OCI-LY7 (cell line): ENCODE data around the gene PYM1. TPM values are rescaled to one million over a fixed set of nuclear protein-coding genes. Genes with fewer than 3 reads are reported as not detected.
"Not testable (repeated sequence)": the region's sequence is repeated elsewhere in the genome, so short reads cannot be mapped to it uniquely, and the experiment has no call there.

Experiments
- BruUV-seq: library from RNA; stranded (reverse); fragments of 400-500 nt; replicated peaks from 2 replicates; lab custom pipeline; 2021; lab: Mats Ljungman, UMichigan
- CTCF ChIA-PET: fragments of 300-600 bp; sonication (Branson Sonifier 250); formaldehyde crosslinking; loops from one replicate; lab custom pipeline; 2022; ENCODE audit warnings: antibody characterized with exemption; ENCODE audit not compliant: unreplicated experiment; lab: Charles Lee
- POLR2A ChIA-PET: fragments of 300-600 bp; sonication (Branson Sonifier 250); formaldehyde crosslinking; loops from one replicate; lab custom pipeline; 2022; ENCODE audit warnings: antibody characterized with exemption; lab: Charles Lee
- DNase-seq: peaks from one replicate; pipeline ENCODE4 v3.0.0-alpha.2; 2015; ENCODE audit warnings: low spot score
- H2AFZ ChIP-seq: fragments of 200-600 bp; sonication (generic), shearing (Covaris generic); 2 replicates; pipeline ENCODE4 v1.6.1; 2014; ENCODE audit warnings: mild to moderate bottlenecking, antibody characterized with exemption, low read length, moderate library complexity
- H3K27ac ChIP-seq: fragments of 200-600 bp; sonication (generic); 2 replicates; pipeline ENCODE4 v1.5.1; 2014; ENCODE audit warnings: mixed run types, low read depth, mild to moderate bottlenecking, moderate library complexity, low read length, inconsistent platforms; ENCODE audit not compliant: poor library complexity, severe bottlenecking
- H3K36me3 ChIP-seq: fragments of 200-600 bp; sonication (generic); 2 replicates; pipeline ENCODE4 v1.6.1; 2014; ENCODE audit warnings: mild to moderate bottlenecking, antibody characterized with exemption, low read length, moderate library complexity, mixed read lengths; ENCODE audit not compliant: insufficient read depth
- H3K4me1 ChIP-seq: fragments of 200-600 bp; sonication (generic); 2 replicates; pipeline ENCODE4 v1.5.1; 2014; ENCODE audit warnings: mild to moderate bottlenecking, low read length; ENCODE audit not compliant: insufficient read depth, poor library complexity, severe bottlenecking
- H3K4me2 ChIP-seq: fragments of 200-600 bp; sonication (generic); 2 replicates; pipeline ENCODE4 v1.6.1; 2014; ENCODE audit warnings: mild to moderate bottlenecking, low read length
- H3K4me3 ChIP-seq: fragments of 200-600 bp; sonication (generic); 2 replicates; pipeline ENCODE4 v1.5.1; 2014; ENCODE audit warnings: mild to moderate bottlenecking, low read depth, low read length; ENCODE audit not compliant: poor library complexity, severe bottlenecking
- H3K79me2 ChIP-seq: fragments of 200-600 bp; sonication (generic); 2 replicates; pipeline ENCODE4 v1.6.1; 2016; ENCODE audit warnings: low read depth, mild to moderate bottlenecking, low read length, moderate library complexity, mixed read lengths; ENCODE audit not compliant: insufficient read depth
- H3K9me2 ChIP-seq: fragments of 200-600 bp; sonication (generic); 2 replicates; pipeline ENCODE4 v1.6.1; 2016; ENCODE audit warnings: mild to moderate bottlenecking, low read length, mixed read lengths; ENCODE audit not compliant: insufficient read depth
- H3K9me3 ChIP-seq: fragments of 200-600 bp; sonication (generic); 2 replicates; pipeline ENCODE4 v1.6.1; 2014; ENCODE audit warnings: mild to moderate bottlenecking, mixed run types, low read length, mixed read lengths
- H4K20me1 ChIP-seq: fragments of 200-600 bp; sonication (generic); 2 replicates; pipeline ENCODE4 v1.6.1; 2014; ENCODE audit warnings: mild to moderate bottlenecking, antibody characterized with exemption, low read length, moderate library complexity, mixed read lengths; ENCODE audit not compliant: insufficient read depth
- EZH2phosphoT487 ChIP-seq: fragments of 200-600 bp; sonication (generic); IDR thresholded peaks from 2 replicates; pipeline ENCODE4 v1.6.1; 2018; ENCODE audit warnings: low read depth, borderline replicate concordance, mild to moderate bottlenecking, mixed run types, antibody characterized with exemption, low read length, moderate library complexity, mixed read lengths
- intact Hi-C: fragments of 100-400 bp; cut with micrococcal nuclease; formaldehyde crosslinking; loops from one replicate; pipeline ENCODE4 v1.10.0; 2022; ENCODE audit not compliant: unreplicated experiment
- total RNA-seq, 2 experiments: library from RNA; depleted of rRNA in 1 of 2; stranded (reverse); fragments of >200 nt in 1 of 2; shearing (Covaris generic) in 1 of 2; gene quantifications; 2 replicates each; pipeline ENCODE4 v1.2.3, GENCODE V29; 2014 to 2022
- TF ChIP-seq, protein P1 (sequence below): fragments of 200-600 bp; sonication (generic); conservative IDR thresholded peaks from 2 replicates; pipeline ENCODE4 v1.5.1; 2014; ENCODE audit warnings: mild to moderate bottlenecking, antibody characterized with exemption, low read length, moderate library complexity, mixed read lengths

Gene PYM1
- total RNA-seq, 2 experiments from 2014 or later, result 82.7 to 88.5 TPM

DNA sequence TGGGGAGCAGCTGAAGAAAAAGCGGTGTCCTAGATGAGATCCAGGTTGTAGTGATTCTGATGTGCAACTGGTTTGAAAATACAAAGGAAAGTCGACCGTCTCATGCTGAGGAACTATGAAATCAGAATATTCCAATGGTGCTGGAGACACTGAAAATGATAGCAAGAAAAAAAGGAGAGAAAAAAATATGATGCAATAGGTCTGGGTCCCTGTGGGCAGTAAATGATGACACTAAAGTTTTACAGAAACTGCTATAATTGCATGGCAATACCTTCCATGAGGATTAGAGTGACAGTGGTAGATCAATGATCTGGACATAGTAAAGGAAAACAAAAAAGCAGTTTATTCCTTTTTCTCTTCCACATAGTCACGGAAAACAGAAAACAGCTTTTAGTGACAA is 2.3 kb downstream of the PYM1 start:
- Histone ChIP-seq H3K4me1 (peaks cover 57% of the 10 kb centered on the region), H3K4me3 (peak overlapping the region; percentile 82), H3K4me2 (peak overlapping the region; percentile 93), H3K36me3 (peaks cover 53% of the 10 kb centered on the region), H3K9me3 (no peaks in the 10 kb centered on the region), H3K9me2 (no peaks in the 10 kb centered on the region), H3K79me2 (peaks cover 76% of the 10 kb centered on the region), H2AFZ (no peak overlapping the region; the same call in 1 of the 2 replicates), H3K27ac (peak overlapping the region; percentile 99), H4K20me1 (0 out of 2 replicates have a peak, but pooled peaks cover 8% of the 10 kb centered on the region)
- no TSS peak for BruUV-seq
- POLR2A ChIA-PET, result interaction anchor here (0.7 to 5.0 kb wide), 9 partner anchors 8 to 220 kb away, joined by 3 to 49 read pairs (median 6); partner anchors contain the start of genes DNAJC14 and RAB5B
- TF ChIP-seq, protein P1, sequence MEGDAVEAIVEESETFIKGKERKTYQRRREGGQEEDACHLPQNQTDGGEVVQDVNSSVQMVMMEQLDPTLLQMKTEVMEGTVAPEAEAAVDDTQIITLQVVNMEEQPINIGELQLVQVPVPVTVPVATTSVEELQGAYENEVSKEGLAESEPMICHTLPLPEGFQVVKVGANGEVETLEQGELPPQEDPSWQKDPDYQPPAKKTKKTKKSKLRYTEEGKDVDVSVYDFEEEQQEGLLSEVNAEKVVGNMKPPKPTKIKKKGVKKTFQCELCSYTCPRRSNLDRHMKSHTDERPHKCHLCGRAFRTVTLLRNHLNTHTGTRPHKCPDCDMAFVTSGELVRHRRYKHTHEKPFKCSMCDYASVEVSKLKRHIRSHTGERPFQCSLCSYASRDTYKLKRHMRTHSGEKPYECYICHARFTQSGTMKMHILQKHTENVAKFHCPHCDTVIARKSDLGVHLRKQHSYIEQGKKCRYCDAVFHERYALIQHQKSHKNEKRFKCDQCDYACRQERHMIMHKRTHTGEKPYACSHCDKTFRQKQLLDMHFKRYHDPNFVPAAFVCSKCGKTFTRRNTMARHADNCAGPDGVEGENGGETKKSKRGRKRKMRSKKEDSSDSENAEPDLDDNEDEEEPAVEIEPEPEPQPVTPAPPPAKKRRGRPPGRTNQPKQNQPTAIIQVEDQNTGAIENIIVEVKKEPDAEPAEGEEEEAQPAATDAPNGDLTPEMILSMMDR, result no peak
- TF ChIP-seq EZH2phosphoT487, result no peak
- no peak for DNase-seq
- intact Hi-C loops, result loop anchor here (5.0 kb wide), 2 partner anchors 253 to 762 kb away; partner anchors contain the start of gene PTGES3
- CTCF ChIA-PET, result interaction anchor here (1.1 to 1.4 kb wide), 2 partner anchors 9 to 187 kb away, joined by 3 read pairs; no protein-coding TSS in a partner anchor

DNA sequence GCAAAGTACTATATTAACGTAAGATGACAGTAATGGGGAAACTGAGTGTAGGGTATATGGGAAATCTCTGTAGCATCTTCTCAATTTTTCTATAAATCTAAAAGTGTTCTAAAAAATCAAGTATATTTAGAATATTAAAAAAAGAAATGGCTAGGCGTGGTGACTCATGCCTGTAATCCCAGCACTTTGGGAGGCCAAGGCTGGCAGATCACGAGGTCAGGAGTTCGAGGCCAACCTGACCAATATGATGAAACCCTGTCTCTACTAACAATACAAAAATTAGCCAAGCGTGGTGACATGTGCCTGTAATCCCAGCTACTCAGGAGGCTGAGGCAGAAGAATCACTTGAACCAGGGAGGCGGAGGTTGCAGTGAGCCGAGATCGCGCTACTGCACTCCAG is 4.0 kb downstream of the PYM1 start:
- BruUV-seq, DNase-seq, CTCF ChIA-PET, H4K20me1 ChIP-seq, POLR2A ChIA-PET, H2AFZ ChIP-seq, intact Hi-C loops, H3K27ac ChIP-seq, H3K9me2 ChIP-seq, H3K9me3 ChIP-seq, H3K4me3 ChIP-seq: not testable (repeated sequence)
- Histone ChIP-seq H3K79me2 (peaks cover 93% of the 10 kb centered on the region), H3K36me3 (peaks cover 70% of the 10 kb centered on the region), H3K4me2 (0 out of 2 replicates have a peak overlapping the region, but pooled peaks have one; percentile 18), H3K4me1 (peaks cover 43% of the 10 kb centered on the region)

DNA sequence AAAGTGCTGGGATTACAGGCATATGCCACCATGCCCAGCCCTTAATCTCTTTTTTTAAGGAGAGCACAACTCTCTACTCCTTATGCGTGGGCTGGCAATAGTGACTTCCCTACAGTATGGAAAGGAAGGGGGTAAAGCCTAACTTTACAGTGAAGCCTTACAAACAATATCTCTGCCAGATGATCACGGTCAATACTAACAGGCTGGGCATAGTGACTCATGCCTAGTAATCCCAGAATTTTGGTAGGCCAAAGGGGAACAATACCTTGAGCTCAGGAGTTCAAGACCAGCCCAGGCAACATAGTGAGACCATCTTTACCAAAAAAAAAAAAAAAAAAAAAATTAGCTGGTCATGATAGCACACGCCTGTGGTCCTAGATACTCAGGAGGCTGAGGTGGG is 5.6 kb downstream of the PYM1 start:
- Histone ChIP-seq H3K4me1 (peaks cover 40% of the 10 kb centered on the region), H3K9me2 (no peaks in the 10 kb centered on the region), H3K36me3 (peaks cover 80% of the 10 kb centered on the region), H3K4me2 (peak overlapping the region; percentile 22; the same call in 1 of the 2 replicates), H3K79me2 (peaks cover 98% of the 10 kb centered on the region), H4K20me1 (0 out of 2 replicates have a peak, but pooled peaks cover 8% of the 10 kb centered on the region), H2AFZ (no peak overlapping the region), H3K27ac (no peak overlapping the region), H3K4me3 (no peak overlapping the region), H3K9me3 (no peaks in the 10 kb centered on the region)
- POLR2A ChIA-PET, result interaction anchor here (0.6 to 1.3 kb wide), 5 partner anchors 105 to 707 kb away, joined by 3 to 4 read pairs (median 3); partner anchors contain the start of genes ORMDL2 and SARNP
- DNase-seq, result no peak
- intact Hi-C loops, result no loop called here
- no TSS peak for BruUV-seq
- TF ChIP-seq EZH2phosphoT487, result no peak
- TF ChIP-seq, protein P1, result no peak
- CTCF ChIA-PET, result no interaction called here

DNA sequence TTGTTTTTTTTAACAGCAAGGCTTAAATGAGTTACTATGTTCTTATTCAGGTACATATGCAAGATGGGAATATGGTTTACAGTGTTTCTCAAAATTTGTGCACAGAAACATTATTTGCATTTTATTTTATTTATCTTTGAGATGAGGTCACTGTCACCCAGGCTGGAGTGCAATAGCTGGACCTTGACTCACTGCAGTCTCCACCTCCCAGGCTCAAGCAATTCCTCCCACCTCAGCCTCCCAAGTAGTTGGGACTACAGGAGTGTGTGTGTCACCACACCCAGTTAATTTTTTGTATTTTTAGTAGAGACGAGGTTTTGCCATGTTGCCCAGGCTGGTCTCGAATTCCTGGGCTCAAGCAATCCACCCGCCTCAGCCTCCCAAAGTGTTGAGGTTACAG is 8.7 kb downstream of the PYM1 start:
- H3K9me2 ChIP-seq, CTCF ChIA-PET, intact Hi-C loops, H3K9me3 ChIP-seq, H3K4me2 ChIP-seq, H3K4me3 ChIP-seq, BruUV-seq, H2AFZ ChIP-seq, DNase-seq, H3K27ac ChIP-seq: not testable (repeated sequence)
- Histone ChIP-seq H3K79me2 (peaks cover 99% of the 10 kb centered on the region), H3K4me1 (peaks cover 30% of the 10 kb centered on the region), H4K20me1 (peaks cover 12% of the 10 kb centered on the region; the same call in 1 of the 2 replicates), H3K36me3 (peaks cover 92% of the 10 kb centered on the region)
- POLR2A ChIA-PET, result interaction anchor here (0.6 kb wide), 1 partner anchor 149 kb away, joined by 5 read pairs; no protein-coding TSS in a partner anchor
